ENCODE results near the gene LAMTOR1.

The LAMTOR1 gene

GRCh38 chr11:72061739-72062396 is 41.2 kb downstream of the LAMTOR1 start:
- H3K4me3 ChIP-seq (ENCODE audit: insufficient read depth, low read length, poor library complexity, severe bottlenecking), result no peak overlapping the region
- no peaks in the 10 kb centered on the region for H3K9me3 ChIP-seq (ENCODE audit: insufficient read depth, low read length)
- no peak overlapping the region for H3K4me2 ChIP-seq (ENCODE audit: low read depth, low read length, poor library complexity, severe bottlenecking)
- peaks cover 66% of the 10 kb centered on the region for H3K79me2 ChIP-seq (ENCODE audit: insufficient read depth, low read length)
- H4K20me1 ChIP-seq (ENCODE audit: low read depth, low read length), result 0 out of 2 replicates have a peak, but pooled peaks cover 2% of the 10 kb centered on the region
- peaks cover 3% of the 10 kb centered on the region; the same call in 1 of the 2 replicates for H3F3A ChIP-seq (ENCODE audit: insufficient read depth)
- H3K9ac ChIP-seq (ENCODE audit: low read length), result no peak overlapping the region
- no peak overlapping the region for H2AFZ ChIP-seq (ENCODE audit: low read depth, low read length, severe bottlenecking)
- H3K9me2 ChIP-seq (replicated peaks; ENCODE audit: insufficient read depth, low read length), result no peaks in the 10 kb centered on the region
- H3K27me3 ChIP-seq (ENCODE audit: low read length), result no peaks in the 10 kb centered on the region
- H3K27ac ChIP-seq (ENCODE audit: low read depth, low read length), result no peak overlapping the region
- peaks cover 4% of the 10 kb centered on the region; the same call in 1 of the 2 replicates for H3K36me3 ChIP-seq (ENCODE audit: low read length)
- TF ChIP-seq EZH2phosphoT487 (conservative IDR thresholded peaks at IDR 0.05; ENCODE audit: low read length), result no peak
- TF ChIP-seq, protein P1, sequence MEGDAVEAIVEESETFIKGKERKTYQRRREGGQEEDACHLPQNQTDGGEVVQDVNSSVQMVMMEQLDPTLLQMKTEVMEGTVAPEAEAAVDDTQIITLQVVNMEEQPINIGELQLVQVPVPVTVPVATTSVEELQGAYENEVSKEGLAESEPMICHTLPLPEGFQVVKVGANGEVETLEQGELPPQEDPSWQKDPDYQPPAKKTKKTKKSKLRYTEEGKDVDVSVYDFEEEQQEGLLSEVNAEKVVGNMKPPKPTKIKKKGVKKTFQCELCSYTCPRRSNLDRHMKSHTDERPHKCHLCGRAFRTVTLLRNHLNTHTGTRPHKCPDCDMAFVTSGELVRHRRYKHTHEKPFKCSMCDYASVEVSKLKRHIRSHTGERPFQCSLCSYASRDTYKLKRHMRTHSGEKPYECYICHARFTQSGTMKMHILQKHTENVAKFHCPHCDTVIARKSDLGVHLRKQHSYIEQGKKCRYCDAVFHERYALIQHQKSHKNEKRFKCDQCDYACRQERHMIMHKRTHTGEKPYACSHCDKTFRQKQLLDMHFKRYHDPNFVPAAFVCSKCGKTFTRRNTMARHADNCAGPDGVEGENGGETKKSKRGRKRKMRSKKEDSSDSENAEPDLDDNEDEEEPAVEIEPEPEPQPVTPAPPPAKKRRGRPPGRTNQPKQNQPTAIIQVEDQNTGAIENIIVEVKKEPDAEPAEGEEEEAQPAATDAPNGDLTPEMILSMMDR (IDR thresholded peaks at IDR 0.05; ENCODE audit: insufficient read depth, low read length, poor library complexity, severe bottlenecking), result no peak

DNA sequence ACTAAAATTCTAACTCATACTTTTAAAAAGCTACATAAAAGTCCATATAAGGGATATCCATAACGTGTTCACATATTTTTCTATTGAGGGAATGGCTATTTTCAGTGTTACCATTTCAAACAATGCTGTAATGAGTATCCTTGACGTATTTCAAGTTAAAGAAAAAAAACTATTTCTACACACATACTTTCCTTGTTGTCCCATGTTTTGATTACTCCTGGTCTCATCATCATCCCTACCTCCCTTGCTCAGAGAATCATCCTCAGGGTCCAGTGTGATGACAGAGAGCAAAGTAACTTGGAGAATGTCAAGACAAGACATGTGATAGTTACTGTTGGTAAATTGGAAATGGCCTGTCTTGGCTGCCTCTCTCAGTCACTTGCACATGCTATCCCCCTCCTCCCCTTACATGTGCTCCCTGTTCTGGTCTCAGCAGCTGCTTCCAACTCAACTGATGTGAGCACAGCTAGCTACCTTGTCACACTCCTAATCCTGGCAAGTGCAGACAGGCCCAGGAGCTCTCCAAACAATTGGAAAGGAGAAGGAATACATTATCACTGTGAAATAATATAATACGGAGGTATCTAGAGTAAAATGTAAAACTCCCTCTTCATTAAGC is 44.6 kb downstream of the LAMTOR1 start:
- Histone ChIP-seq H3K27ac (ENCODE audit: low read depth, low read length) (no peak overlapping the region), H3K9me3 (ENCODE audit: insufficient read depth, low read length) (no peaks in the 10 kb centered on the region), H3K36me3 (ENCODE audit: low read length) (no peaks in the 10 kb centered on the region), H2AFZ (ENCODE audit: low read depth, low read length, severe bottlenecking) (no peak overlapping the region), H3K4me3 (ENCODE audit: insufficient read depth, low read length, poor library complexity, severe bottlenecking) (no peak overlapping the region), H3K9me2 (replicated peaks; ENCODE audit: insufficient read depth, low read length) (no peaks in the 10 kb centered on the region), H3K4me2 (ENCODE audit: low read depth, low read length, poor library complexity, severe bottlenecking) (no peak overlapping the region), H4K20me1 (ENCODE audit: low read depth, low read length) (0 out of 2 replicates have a peak, but pooled peaks cover 5% of the 10 kb centered on the region), H3K27me3 (ENCODE audit: low read length) (no peaks in the 10 kb centered on the region), H3K9ac (ENCODE audit: low read length) (no peak overlapping the region), H3F3A (ENCODE audit: insufficient read depth) (no peaks in the 10 kb centered on the region; the same call in 1 of the 2 replicates), H3K79me2 (ENCODE audit: insufficient read depth, low read length) (peaks cover 72% of the 10 kb centered on the region)
- TF ChIP-seq EZH2phosphoT487 (conservative IDR thresholded peaks at IDR 0.05; ENCODE audit: low read length), result no peak
- TF ChIP-seq, protein P1 (IDR thresholded peaks at IDR 0.05; ENCODE audit: insufficient read depth, low read length, poor library complexity, severe bottlenecking), result no peak

GRCh38 chr11:72048766-72049460 is 54.2 kb downstream of the LAMTOR1 start:
- H3K9me2 ChIP-seq (replicated peaks; ENCODE audit: insufficient read depth, low read length), result no peaks in the 10 kb centered on the region
- no peak overlapping the region for H3K9ac ChIP-seq (ENCODE audit: low read length)
- H3K4me2 ChIP-seq (ENCODE audit: low read depth, low read length, poor library complexity, severe bottlenecking), result no peak overlapping the region
- no peak overlapping the region for H3K27ac ChIP-seq (ENCODE audit: low read depth, low read length)
- no peak overlapping the region for H2AFZ ChIP-seq (ENCODE audit: low read depth, low read length, severe bottlenecking)
- H3K79me2 ChIP-seq (ENCODE audit: insufficient read depth, low read length), result peaks cover 50% of the 10 kb centered on the region
- H3K9me3 ChIP-seq (ENCODE audit: insufficient read depth, low read length), result no peaks in the 10 kb centered on the region
- TF ChIP-seq, protein P1 (IDR thresholded peaks at IDR 0.05; ENCODE audit: insufficient read depth, low read length, poor library complexity, severe bottlenecking), result no peak
- no peak for TF ChIP-seq EZH2phosphoT487 (conservative IDR thresholded peaks at IDR 0.05; ENCODE audit: low read length)
- no peaks in the 10 kb centered on the region for H3K27me3 ChIP-seq (ENCODE audit: low read length)
- H3K36me3 ChIP-seq (ENCODE audit: low read length), result 0 out of 2 replicates have a peak, but pooled peaks cover 3% of the 10 kb centered on the region
- no peak overlapping the region for H3K4me3 ChIP-seq (ENCODE audit: insufficient read depth, low read length, poor library complexity, severe bottlenecking)
- H4K20me1 ChIP-seq (ENCODE audit: low read depth, low read length), result no peaks in the 10 kb centered on the region
- no peaks in the 10 kb centered on the region for H3F3A ChIP-seq (ENCODE audit: insufficient read depth)

Measured in SU-DHL-6 (cell line).